GM19372 (cell line): ENCODE data around the gene RCOR2.
A peak's percentile ranks its signal among the peaks of the same experiment; 100 is the strongest.
"Not testable (repeated sequence)": the region's sequence is repeated elsewhere in the genome, so short reads cannot be mapped to it uniquely, and the experiment has no call there.

Experiments
- ATAC-seq: cut with Tn5 transposase; IDR thresholded peaks from one replicate; pipeline ENCODE4 v1.9.1; 2021; ENCODE audit warnings: mild to moderate bottlenecking, low read depth, moderate library complexity; ENCODE audit not compliant: unreplicated experiment

RCOR2 gene

GRCh38 chr11:63916837-63917691 lies at the start of gene RCOR2:
Gene RCOR2, minus strand, starts transcription at chr11:63917164. Its CDS starts 708 bp downstream, at chr11:63916456.
- ATAC-seq = no peak

- ATAC-seq = no peak
Observed at GRCh38 chr11:63966444-63966843, 49.5 kb upstream of the RCOR2 start.

GRCh38 chr11:63963895-63964294 lies 46.9 kb upstream of the RCOR2 start:
- not testable (repeated sequence) for ATAC-seq

- ATAC-seq = no peak
Observed at GRCh38 chr11:63961608-63962412, 44.8 kb upstream of the RCOR2 start.

- no peak for ATAC-seq
Observed at GRCh38 chr11:63958008-63958407, 41.0 kb upstream of the RCOR2 start.

- ATAC-seq = no peak
Observed at GRCh38 chr11:63952570-63952969, 35.6 kb upstream of the RCOR2 start.

- no peak for ATAC-seq
Observed at GRCh38 chr11:63951779-63952536, 35.0 kb upstream of the RCOR2 start.

- no peak for ATAC-seq
Observed at GRCh38 chr11:63945477-63946163, 28.7 kb upstream of the RCOR2 start.

- ATAC-seq = no peak
Observed at GRCh38 chr11:63944987-63945386, 28.0 kb upstream of the RCOR2 start.

GRCh38 chr11:63942803-63943202 lies 25.8 kb upstream of the RCOR2 start:
- ATAC-seq = no peak

GRCh38 chr11:63941901-63942300 lies 24.9 kb upstream of the RCOR2 start:
- ATAC-seq = no peak

- no peak for ATAC-seq
Observed at GRCh38 chr11:63940786-63941185, 23.8 kb upstream of the RCOR2 start.

GRCh38 chr11:63939397-63939891 lies 22.5 kb upstream of the RCOR2 start:
- no peak for ATAC-seq

GRCh38 chr11:63938479-63939396 lies 21.8 kb upstream of the RCOR2 start, which contains the start of gene NAA40:
Gene NAA40, plus strand, starts transcription at chr11:63939002. Its CDS starts 95 bp downstream, at chr11:63939097.
- peak; percentile 93 for ATAC-seq

GRCh38 chr11:63937713-63938478 lies 20.9 kb upstream of the RCOR2 start:
- peak; percentile 17 for ATAC-seq

GRCh38 chr11:63933459-63933858 lies 16.5 kb upstream of the RCOR2 start:
- no peak for ATAC-seq

- ATAC-seq = no peak
Observed at GRCh38 chr11:63931876-63932275, 14.9 kb upstream of the RCOR2 start.

- ATAC-seq = no peak
Observed at GRCh38 chr11:63931045-63931444, 14.1 kb upstream of the RCOR2 start.
